ENCODE measurements around the gene HNRNPL.
A peak's percentile ranks its signal among the peaks of the same experiment; 100 is the strongest.
"Not testable (repeated sequence)": the region's sequence is repeated elsewhere in the genome, so short reads cannot be mapped to it uniquely, and the experiment has no call there.

Gene HNRNPL

DNA sequence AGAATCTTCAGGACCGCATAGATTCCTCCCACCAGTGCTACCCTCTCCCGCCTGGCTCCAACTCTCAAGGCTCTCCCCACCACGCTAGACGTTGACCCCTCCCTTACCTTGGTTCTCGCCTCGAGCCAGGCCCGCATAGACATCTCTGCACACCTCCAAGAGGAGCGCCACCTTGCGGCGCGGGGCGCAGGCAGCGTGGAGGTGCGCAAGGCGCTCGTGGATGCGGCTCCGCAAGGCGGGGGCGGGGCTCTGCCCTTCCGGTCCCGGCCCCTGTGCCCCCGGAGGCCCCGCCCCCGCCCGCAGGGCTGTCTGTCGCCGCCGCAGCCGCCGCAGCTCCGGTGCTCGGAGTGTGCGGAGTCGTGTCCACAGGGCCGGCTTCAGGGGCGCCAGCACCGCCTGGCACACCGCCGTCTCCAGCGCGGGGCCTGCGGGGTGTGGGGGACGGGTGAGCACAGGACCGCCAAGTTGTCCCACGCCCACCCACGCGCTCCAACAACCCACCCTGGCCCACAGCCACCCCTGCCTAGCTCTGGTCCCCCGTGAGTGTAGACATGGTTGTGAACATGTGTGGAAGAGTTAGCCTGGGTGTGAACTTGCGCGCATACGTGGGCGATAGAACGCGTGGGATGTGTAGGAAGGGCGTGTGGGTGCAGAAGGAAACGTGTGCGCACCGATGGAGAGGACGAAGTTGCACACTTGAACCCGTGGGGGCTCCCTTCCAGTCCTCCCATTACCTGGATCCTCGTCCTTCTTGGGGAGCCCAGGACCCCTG, 20.2 kb upstream of the HNRNPL start:
- peak; percentile 92 for DNase-seq (ENCODE audit: low read depth)

DNA sequence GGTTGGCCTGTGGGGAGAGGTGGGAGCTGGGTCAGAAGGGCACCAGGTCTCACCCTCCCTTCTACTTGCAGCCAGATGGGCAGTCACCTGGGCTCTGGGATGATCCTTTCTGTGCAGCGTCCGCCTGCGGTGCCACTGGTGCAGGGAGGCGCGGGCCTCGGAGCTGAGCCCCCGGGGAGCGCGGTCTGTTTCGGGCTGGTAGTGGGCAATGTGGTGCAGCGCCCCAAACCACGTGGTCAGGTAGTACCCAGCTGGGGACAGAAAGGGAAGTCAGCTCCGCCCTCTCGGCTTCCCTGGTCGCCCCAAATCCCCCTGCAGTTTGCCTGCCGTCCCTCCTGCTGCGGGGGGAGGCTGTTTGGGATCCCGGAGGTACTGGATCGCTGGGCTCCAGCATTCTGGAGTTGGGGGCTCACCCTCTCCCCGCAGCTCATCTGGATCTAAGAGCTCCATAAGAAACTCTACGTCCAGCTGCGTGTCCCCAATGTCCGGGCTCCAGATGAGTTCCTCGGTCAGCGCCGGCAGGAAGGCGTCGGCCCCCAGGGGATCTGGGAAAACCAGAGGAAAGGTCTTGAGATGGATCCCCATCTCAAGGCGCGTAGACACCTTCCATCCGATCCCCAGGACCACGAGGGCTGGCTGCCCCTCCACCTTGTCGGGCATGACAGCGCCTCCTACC, 19.5 kb upstream of the HNRNPL start:
- DNase-seq (ENCODE audit: low read depth): no peak

DNA sequence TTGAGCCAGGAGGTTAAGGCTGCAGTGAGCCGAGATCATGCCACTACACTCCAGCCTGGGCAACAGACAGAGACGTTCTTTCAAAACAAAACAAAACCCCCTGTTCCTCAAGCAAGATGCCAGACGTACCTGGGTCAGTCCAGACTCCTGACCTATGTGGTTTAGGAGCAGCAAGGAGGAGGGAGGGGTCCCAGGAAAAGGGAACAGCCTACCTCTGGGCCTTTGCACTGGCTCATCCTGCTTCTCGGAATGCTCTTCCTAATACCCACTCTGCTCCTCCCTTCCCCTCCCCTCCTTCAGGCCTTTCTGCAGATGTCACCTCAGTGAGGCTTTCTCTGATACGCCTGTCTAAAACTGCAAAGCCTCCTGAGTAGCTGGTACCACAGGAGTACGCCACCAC, 18.8 kb upstream of the HNRNPL start:
- no peak for DNase-seq (ENCODE audit: low read depth)

DNA sequence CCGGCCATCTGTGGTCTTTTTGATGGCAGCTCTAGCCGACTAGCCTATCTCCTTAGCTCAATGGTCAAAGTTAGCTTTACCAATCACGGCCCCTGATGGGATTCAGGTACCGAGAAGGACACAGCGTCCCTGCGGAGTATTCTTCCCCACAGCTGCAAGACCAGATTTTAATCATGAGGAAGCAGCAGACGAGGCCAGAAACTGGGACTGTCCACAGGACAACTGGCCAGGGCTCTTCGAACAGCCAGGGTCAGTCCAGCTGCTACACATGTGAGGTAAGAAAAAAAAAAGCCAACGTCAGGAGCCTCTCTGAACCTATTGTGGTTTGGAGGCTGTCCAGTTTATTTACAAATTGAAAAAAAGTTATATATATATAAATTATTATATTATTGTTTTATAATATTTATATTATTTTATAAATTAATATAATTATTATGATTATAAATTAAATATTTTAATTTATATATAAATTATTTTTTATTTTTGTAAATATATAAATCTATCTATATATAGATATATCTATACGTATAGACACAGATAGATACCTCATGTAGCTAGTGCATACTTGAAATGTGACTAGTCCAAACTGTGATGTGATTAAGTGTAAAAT, 17.5 kb upstream of the HNRNPL start:
- no peak for DNase-seq (ENCODE audit: low read depth)

DNA sequence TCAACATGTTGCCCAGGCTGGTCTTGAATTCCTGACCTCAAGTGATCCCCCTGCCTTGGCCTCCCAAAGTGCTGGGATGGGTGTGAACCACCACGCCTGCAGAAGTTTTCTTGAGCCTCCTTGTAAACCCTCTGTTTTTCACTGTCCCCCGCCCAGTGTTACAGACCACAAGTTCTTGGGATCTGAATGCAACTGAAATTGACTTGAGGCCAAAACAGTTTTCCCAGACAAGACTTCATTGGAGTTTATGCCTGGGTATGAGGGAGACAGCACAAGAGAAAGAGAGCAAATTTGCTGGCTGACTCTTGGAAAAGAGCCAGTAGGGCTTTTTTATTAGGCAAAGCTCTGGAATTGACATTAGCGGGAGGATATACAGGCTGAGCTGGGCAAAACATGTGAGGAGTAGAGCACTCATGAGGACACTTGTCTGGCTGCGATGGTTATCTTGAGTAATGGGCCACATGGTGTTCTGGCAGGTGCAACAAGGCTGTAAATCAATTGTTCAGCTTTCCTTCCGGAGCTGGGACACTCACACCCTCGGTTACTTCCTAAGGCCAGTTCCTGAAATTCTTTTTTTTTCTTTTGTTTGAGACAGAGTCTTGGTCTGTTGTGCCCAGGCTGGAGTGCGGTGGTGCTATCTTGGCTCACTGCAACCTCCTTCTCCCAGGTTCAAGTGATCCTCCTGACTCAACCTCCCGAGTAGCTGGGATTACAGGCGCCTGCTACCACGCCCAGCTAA, 12.7 kb upstream of the HNRNPL start:
- DNase-seq (ENCODE audit: low read depth): no peak

DNA sequence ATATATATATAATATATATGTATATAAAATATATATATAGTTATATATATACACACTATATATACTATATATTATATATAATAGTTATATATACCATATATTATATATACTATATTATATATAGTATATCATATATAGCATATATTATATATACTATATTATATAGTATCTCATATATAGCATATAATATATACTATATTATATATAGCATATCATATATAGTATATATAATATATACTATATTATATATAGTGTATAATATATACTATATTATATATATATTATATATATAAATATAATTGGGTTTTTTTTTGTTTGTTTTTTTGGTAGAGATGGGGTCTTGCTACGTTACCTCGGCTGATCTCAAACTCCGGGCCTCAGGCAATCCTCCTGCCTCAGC, 11.6 kb upstream of the HNRNPL start:
- DNase-seq (ENCODE audit: low read depth): no peak

DNA sequence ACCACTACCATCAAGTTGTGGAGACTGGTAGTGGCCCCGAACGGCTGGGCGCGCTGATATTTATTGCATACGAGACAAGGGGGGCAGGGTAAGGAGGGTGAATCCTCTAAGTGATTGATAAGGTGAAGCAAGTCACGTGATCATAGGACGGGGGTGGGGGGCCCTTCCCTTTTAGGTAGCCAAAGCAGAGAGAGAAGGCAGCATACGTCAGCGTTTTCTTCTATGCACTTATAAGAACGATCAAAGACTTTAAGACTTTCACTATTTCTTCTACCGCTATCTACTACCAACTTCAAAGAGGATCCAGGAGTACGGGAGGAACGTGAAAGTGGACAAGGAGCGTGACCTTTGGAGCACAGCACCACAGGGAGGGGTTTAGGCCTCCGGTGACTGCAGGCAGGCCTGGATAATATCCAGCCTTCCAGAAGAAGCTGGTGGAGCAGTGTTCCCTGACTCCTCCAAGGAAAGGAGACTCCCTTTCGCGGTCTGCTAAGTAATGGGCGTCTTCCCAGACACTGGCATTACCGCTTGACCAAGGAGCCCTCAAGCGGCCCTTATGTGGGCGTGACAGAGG, 9.9 kb upstream of the HNRNPL start:
- not testable (repeated sequence) for DNase-seq (ENCODE audit: low read depth)

DNA sequence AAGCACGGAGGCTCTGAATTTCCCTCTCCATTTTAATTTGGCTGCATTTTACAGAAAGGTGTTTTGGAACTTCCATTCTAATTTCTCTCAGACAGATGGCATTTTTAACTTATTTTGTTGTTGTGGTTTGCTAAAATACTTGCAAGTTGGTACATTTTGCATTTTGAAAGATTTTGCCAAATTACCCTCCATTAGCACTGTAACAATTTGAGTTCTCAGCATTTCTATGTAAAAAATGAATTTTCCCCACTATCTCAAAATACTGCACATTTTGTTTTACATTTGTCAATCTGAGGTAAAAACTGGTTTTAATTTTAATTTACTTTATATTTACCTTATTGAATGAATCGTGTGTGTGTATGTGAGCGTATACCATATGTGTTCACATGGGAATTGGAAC, 7.0 kb upstream of the HNRNPL start:
- DNase-seq (ENCODE audit: low read depth): no peak

DNA sequence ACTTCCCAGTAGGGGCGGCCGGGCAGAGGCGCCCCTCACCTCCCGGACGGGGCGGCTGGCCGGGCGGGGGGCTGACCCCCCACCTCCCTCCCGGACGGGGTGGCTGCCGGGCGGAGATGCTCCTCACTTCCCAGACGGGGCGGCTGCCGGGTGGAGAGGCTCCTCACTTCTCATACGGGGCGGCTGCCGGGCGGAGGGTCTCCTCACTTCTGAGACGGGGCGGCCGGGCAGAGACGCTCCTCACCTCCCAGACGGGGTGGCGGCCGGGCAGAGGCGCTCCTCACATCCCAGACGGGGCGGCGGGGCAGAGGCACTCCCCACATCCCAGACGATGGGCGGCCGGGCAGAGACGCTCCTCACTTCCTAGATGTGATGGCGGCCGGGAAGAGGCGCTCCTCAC, 6.0 kb upstream of the HNRNPL start:
- not testable (repeated sequence) for DNase-seq (ENCODE audit: low read depth)

DNA sequence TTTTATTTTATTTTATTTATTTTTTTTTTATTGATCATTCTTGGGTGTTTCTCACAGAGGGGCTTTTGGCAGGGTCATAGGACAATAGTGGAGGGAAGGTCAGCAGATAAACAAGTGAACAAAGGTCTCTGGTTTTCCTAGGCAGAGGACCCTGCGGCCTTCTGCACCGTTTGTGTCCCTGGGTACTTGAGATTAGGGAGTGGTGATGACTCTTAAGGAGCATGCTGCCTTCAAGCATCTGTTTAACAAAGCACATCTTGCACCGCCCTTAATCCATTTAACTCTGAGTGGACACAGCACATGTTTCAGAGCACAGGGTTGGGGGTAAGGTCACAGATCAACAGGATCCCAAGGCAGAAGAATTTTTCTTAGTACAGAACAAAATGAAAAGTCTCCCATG, 5.2 kb upstream of the HNRNPL start:
- not testable (repeated sequence) for DNase-seq (ENCODE audit: low read depth)

DNA sequence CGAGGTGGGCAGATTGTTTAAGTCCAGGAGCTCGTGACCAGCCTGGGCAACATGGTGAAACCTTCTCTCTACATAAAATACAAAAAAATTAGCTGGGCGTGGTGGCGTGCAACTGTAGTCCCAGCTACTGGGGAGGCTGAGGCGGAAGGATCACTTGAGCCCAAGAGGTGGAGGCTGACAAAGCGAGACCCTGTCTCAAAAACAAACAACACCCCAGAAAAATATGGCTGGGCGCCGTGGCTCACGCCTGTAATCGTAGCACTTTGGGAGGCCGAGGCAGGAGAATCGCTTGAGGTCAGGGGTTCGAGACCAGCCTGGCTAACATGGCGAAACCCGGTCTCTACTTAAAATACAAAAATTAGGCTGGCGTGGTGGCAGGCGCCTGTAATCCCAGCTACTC, 3.4 kb upstream of the HNRNPL start:
- no peak for DNase-seq (ENCODE audit: low read depth)

DNA sequence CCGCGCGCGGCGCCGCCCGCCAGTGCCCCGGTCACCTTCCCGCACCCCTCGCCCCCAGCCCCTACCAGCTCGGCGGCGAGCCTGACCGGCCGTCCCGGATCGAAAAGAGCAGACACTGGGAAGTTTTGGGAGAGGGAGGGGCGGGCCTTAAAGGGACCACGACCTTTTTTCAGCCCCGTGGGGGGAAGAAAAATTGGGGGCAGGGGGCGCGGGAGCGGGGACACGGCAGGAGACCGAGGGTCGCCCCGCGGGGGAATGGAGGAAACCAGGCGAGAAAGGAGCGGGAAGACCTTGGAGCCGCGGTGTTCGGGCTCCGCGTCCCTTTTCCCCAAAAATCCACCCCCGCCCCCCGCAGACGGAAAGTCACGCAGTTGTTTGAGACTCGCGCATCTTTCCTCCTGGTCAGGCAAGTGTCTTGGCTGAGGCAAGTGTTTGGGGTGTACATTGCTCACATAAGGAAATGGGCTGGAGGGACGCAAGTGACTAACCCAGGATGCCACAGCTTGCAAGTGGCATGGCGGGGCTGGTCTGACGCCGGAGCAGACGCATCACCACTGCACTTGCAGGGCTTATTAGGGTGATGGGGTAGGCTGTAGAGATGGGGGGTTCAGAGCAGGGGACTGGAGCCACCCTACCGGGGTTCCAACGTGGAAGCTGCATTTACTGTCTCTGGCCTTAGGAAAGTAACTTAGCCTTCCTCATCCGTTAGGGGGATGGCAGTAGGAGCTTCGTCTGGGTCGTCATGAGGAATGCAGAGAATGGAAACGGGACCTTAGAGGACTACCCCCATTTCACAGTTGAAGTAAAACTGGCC, 2.7 kb upstream of the HNRNPL start:
- DNase-seq (ENCODE audit: low read depth): no peak

DNA sequence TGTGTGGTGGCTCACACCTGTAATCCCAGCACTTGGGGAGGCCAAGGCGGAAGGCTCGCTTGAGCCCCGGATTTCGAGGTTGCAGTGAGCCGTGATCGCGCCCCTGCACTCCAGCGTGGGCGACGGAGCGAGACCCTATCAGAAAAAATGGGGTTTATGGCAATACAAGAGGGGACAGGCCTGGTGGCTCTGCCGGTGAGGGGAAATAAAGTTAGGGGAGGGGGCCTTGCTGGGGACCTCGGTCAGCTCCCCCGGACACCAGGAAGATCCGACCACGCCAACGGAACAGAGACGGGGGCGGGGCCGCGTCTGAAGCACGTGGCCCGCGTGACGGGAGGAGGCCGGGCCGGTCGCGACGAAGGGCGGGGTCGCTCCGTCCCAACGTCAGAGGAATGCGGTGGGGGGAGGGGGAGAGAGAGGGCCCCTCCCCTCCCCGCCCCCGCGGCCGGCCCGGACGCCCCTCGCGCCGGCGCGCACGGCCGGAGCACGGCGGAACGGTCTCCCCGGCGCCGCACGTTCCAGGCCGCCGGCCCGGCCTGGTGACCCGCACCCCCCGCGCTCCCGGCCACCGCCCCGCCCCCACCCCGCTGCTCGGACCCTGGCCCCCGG, 1.9 kb upstream of the HNRNPL start:
- peak; percentile 89 for DNase-seq (ENCODE audit: low read depth)

DNA sequence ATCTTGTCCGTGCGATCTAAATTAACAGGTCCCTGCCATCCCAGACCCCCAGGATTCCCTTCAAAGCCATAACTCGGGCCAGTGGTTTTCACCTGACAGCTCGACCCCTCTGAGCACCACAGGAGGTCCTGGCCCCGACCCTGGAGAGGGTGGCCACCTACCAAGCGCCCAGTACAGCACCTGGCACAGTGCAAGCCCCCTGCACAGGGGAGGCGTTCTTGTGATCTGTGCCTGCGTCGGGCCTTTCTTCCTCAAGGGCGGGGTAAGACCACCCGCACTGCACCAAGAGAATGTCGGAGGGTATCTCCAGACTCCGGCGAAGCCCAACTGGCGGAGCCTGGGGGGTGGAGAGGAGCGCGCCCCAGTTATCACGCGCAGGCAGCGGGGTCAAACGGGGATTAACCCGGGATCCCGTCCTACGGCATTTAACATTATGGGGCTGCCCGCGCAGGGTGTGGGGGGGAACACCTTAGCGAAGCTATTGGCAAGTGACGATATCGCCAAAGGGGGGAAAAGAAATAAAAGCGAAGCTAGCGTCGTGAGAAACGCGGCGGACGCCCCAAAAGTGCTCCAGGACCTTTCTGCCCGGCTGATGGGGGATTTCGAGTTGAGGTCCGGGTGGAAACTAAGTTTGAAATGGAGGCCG, 1.3 kb upstream of the HNRNPL start:
- no peak for DNase-seq (ENCODE audit: low read depth)

DNA sequence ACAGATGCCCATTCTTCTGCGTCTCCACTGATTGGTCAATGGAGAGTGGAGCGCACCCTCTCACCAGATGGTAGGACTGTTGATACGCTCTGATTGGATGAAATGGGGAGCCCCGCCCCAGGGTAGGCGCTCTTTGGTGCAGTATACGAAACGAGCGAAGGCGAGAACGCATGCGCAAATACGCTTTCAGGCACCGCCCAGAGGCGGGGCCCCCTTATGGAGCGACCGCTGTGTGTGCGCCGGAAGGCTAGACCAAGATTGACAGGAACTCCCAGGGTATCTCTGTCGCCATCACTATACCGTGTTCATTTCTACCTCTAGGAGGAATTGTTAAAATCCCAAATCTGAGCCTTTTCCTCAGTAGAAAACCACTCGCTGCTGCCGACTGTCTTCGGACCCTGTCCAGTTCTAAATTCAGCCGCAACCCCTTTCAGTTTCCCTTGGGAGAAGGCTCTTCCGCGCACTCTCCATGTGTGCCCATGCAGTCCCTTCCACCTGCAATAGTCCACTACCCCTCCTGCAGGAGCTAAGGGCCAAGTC, 720 bp upstream of the HNRNPL start:
- peak; percentile 98 for DNase-seq (ENCODE audit: low read depth)

DNA sequence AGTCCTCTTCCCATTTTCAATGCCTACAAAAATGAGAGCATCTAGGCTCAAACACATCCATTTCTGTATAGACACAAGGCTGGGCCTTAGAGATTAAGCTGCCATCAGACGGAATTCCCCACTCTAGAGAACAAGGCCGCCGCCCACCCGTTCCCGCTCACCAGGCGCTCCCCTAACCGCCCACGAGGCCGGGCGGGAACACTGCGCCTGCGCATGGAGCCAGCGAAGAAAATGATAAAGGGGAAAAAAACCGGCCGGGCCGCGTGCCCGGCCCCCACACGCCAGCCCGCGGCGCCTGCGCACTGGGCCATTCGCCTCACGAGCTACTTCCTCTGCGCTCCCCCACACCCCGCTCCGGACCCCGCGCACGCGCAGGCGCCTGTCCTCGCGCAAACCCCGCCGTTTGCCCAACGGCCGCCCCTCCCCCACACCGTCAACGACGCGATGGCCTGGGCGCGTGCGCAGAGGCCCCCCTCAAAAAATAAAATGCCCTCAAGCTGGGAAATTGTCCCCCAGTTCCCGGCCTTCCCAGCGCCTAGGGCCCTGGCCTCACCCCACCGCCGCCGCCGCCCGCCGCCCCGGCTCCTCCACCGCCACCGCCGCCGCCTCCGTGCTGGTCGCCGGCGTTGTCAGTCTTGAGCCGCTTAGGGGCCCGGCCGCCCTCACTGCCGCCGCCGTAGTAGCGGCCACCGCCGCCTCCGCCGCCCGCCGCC, 483 bp downstream of the HNRNPL start:
- DNase-seq (ENCODE audit: low read depth): peak; percentile 99

DNA sequence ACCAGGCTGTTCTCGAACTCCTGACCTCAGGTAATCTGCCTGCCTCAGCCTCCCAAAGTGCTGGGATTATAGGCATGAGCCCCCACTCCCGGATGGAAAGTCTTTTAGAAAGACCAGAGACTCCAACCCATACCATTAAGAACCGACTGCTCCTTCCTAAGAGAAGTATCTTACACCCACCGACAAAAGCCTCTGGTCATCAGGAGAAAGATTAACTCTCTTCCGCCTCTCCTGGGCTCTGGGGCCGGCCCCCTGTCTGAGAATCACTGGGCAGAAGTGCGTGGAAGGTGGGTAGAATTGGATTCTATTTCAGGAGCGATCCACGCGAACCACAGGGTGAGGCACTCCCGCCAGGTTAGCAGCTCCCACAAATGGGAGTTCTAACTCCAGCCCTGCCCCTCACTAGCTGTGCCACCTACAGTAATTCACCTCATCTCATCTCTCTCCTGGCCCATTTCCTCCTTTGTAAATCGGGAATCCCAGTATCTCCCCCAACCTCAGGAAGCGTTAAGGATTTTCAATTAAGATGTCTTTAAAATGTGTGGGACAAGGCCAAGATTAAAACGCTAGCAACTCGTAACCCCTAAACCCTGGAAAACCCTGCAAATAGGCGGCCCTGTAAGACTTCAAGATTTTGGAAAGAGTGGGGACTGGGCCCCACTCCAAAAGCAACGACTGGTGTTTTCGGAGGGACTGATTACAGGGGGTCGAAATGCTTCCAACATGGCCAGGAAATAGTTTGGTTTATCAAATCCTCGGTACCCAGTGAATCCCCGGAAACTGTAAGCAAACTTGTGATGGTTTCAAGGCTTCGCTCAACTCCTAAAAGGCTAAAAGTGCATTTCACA, 1.3 kb downstream of the HNRNPL start:
- DNase-seq (ENCODE audit: low read depth): no peak

DNA sequence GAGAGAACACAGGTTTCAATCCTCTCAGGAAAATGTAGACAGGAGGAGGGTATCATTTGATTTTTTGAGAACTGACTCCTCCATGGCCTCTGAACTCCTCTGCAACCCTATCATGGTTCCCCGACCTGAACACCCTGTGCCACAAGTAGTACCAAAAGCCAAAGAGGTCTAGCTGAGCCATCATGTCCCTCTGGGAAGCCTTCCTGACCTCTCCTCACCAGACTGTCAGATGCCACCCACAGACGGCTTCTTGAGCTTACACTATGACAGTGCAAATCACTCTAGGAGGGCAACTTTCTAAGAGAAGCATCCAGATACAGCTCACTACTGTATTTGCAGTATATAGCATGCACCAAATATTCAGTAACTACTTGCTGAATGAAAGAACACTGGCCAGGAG, 3.7 kb downstream of the HNRNPL start:
- no peak for DNase-seq (ENCODE audit: low read depth)

All from stimulated activated CD4-positive, alpha-beta T cell treated with anti-CD3 and anti-CD28 coated beads, Interleukin-2, amount 100 ng/mL, for 4 hours (primary cell).